PC-9 (cell line): ENCODE data around the gene ITIH5. TPM values are rescaled to one million over a fixed set of nuclear protein-coding genes. Genes with fewer than 3 reads are reported as not detected.
"Not testable (repeated sequence)": the region's sequence is repeated elsewhere in the genome, so short reads cannot be mapped to it uniquely, and the experiment has no call there.

Source experiments
- BruUV-seq: library from RNA; stranded (reverse); fragments of 400-500 nt; replicated peaks from 2 replicates; lab custom pipeline; 2021; lab: Mats Ljungman, UMichigan
- CTCF ChIA-PET: fragments of 300-600 bp; sonication (Branson Sonifier 250); formaldehyde crosslinking; loops from one replicate; lab custom pipeline; 2022; ENCODE audit warnings: antibody characterized with exemption; lab: Charles Lee
- POLR2A ChIA-PET: fragments of 300-600 bp; sonication (Branson Sonifier 250); formaldehyde crosslinking; loops from one replicate; lab custom pipeline; 2022; ENCODE audit warnings: antibody characterized with exemption; ENCODE audit not compliant: unreplicated experiment; lab: Charles Lee
- DNase-seq, 2 experiments: peaks; one replicate each; pipeline versions ENCODE4 v3.0.0 to v3.0.0-alpha.2; 2015 to 2022; ENCODE audit warnings: mixed read lengths in 1 of 2
- H2AFZ ChIP-seq: fragments of 200-600 bp; sonication (generic); 2 replicates; pipeline ENCODE4 v1.8.1; 2017; ENCODE audit warnings: antibody characterized with exemption
- H3F3A ChIP-seq: fragments of 200-600 bp; sonication (generic); 2 replicates; pipeline ENCODE4 v1.8.1; 2017; ENCODE audit warnings: antibody characterized with exemption, mild to moderate bottlenecking, low read depth; ENCODE audit not compliant: insufficient read depth
- H3K27ac ChIP-seq: fragments of 200-600 bp; sonication (generic); 2 replicates; pipeline ENCODE4 v1.6.1; 2016; ENCODE audit warnings: mixed run types
- H3K27me3 ChIP-seq: fragments of 200-600 bp; sonication (generic); 2 replicates; pipeline ENCODE4 v1.6.1; 2016; ENCODE audit warnings: low read depth, mixed run types; ENCODE audit not compliant: insufficient read depth
- H3K36me3 ChIP-seq: fragments of 200-600 bp; sonication (generic); 2 replicates; pipeline ENCODE4 v1.6.1; 2016; ENCODE audit warnings: low read depth, mixed run types
- H3K4me1 ChIP-seq: fragments of 200-600 bp; sonication (generic); replicated peaks from 2 replicates; pipeline ENCODE4 v1.6.1; 2016; ENCODE audit warnings: mixed run types; ENCODE audit not compliant: insufficient read depth
- H3K4me2 ChIP-seq: fragments of 200-600 bp; sonication (generic); 2 replicates; pipeline ENCODE4 v1.6.1; 2017; ENCODE audit warnings: mixed run types
- H3K4me3 ChIP-seq: fragments of 200-600 bp; sonication (generic); 2 replicates; pipeline ENCODE4 v1.6.1; 2016; ENCODE audit warnings: mixed run types
- H3K79me2 ChIP-seq: fragments of 200-600 bp; sonication (generic); 2 replicates; pipeline ENCODE4 v1.6.1; 2017; ENCODE audit warnings: low read depth, mixed run types
- H3K9me2 ChIP-seq: fragments of 200-600 bp; sonication (generic); 2 replicates; pipeline ENCODE4 v1.8.1; 2017; ENCODE audit warnings: mild to moderate bottlenecking; ENCODE audit not compliant: insufficient read depth
- H3K9me3 ChIP-seq: fragments of 200-600 bp; sonication (generic); 2 replicates; pipeline ENCODE4 v1.8.1; 2016; ENCODE audit warnings: low read depth; ENCODE audit not compliant: insufficient read depth
- H4K20me1 ChIP-seq: fragments of 200-600 bp; sonication (generic); 2 replicates; pipeline ENCODE4 v1.8.1; 2017; ENCODE audit not compliant: insufficient read depth
- CTCF ChIP-seq: fragments of 200-600 bp; sonication (generic); conservative IDR thresholded peaks from 2 replicates; pipeline ENCODE4 v1.6.1; 2017; ENCODE audit warnings: mixed run types, antibody characterized with exemption, mild to moderate bottlenecking, moderate library complexity
- EZH2 ChIP-seq: fragments of 200-600 bp; sonication (generic); IDR thresholded peaks from 2 replicates; pipeline ENCODE4 v1.8.0; 2017; ENCODE audit warnings: antibody characterized with exemption, low read depth
- intact Hi-C: fragments of 100-400 bp; cut with micrococcal nuclease; formaldehyde crosslinking; loops from one replicate; pipeline ENCODE4 v1.10.0; 2022; ENCODE audit not compliant: unreplicated experiment
- total RNA-seq: library from RNA; stranded (reverse); gene quantifications from 2 replicates; pipeline ENCODE4 v1.2.3, GENCODE V29; 2021

ITIH5 gene
- total RNA-seq, 1 experiment from 2014 or later = not detected

GRCh38 chr10:7696545-7696944 lies 29.8 kb upstream of the ITIH5 start:
- no TSS peak for BruUV-seq
- Histone ChIP-seq H3K9me2 (no peaks in the 10 kb centered on the region), H3K4me3 (no peak overlapping the region), H3K27me3 (no peaks in the 10 kb centered on the region), H3K36me3 (no peaks in the 10 kb centered on the region), H3K9me3 (no peaks in the 10 kb centered on the region), H3K27ac (no peak overlapping the region), H2AFZ (no peak overlapping the region), H3K4me1 (no peaks in the 10 kb centered on the region), H3K4me2 (no peak overlapping the region), H3F3A (no peaks in the 10 kb centered on the region), H3K79me2 (no peaks in the 10 kb centered on the region), H4K20me1 (no peaks in the 10 kb centered on the region)
- ChIA-PET POLR2A (no interaction called here), CTCF (no interaction called here)
- TF ChIP-seq EZH2 (no peak), CTCF (no peak)
- intact Hi-C loops = no loop called here
- no peak for DNase-seq

GRCh38 chr10:7693194-7693593 lies 26.4 kb upstream of the ITIH5 start:
- CTCF ChIA-PET, H3K4me2 ChIP-seq, H3K9me2 ChIP-seq, H3K36me3 ChIP-seq, intact Hi-C loops, H3K27me3 ChIP-seq, H3K4me1 ChIP-seq, H3K79me2 ChIP-seq, H3K4me3 ChIP-seq, POLR2A ChIA-PET, H3F3A ChIP-seq, BruUV-seq, H4K20me1 ChIP-seq, DNase-seq, H3K9me3 ChIP-seq, H2AFZ ChIP-seq, H3K27ac ChIP-seq: not testable (repeated sequence)

GRCh38 chr10:7692368-7692767 lies 25.6 kb upstream of the ITIH5 start:
- CTCF ChIA-PET, BruUV-seq, H4K20me1 ChIP-seq, H3K79me2 ChIP-seq, H3K27me3 ChIP-seq, DNase-seq, H3K4me3 ChIP-seq, H3K4me2 ChIP-seq, H3K36me3 ChIP-seq, H3K9me3 ChIP-seq, H3K4me1 ChIP-seq, H2AFZ ChIP-seq, H3F3A ChIP-seq, POLR2A ChIA-PET, H3K9me2 ChIP-seq, intact Hi-C loops, H3K27ac ChIP-seq: not testable (repeated sequence)

- H3K4me3 ChIP-seq, H4K20me1 ChIP-seq, H3K79me2 ChIP-seq, H3K9me2 ChIP-seq, H3K4me1 ChIP-seq, H3K4me2 ChIP-seq, POLR2A ChIA-PET, H3K27ac ChIP-seq, H3K27me3 ChIP-seq, CTCF ChIA-PET, H2AFZ ChIP-seq, H3K9me3 ChIP-seq, H3K36me3 ChIP-seq, DNase-seq, H3F3A ChIP-seq, BruUV-seq, intact Hi-C loops: not testable (repeated sequence)
Measured at GRCh38 chr10:7690885-7691597, 24.3 kb upstream of the ITIH5 start.
